RWPE2 (cell line): ENCODE measurements around the gene SETD2.

Experiments used
- ATAC-seq: fragments of 200-7000 bp; cut with Tn5 transposase; 3 replicates; pipeline ENCODE4 v1.9.1; 2021; ENCODE audit warnings: low read depth
- DNase-seq: peaks from one replicate; pipeline ENCODE4 v3.0.0-alpha.2; 2020; ENCODE audit warnings: low spot score
- H3K27ac ChIP-seq: fragments of 450-650 bp; 2 replicates; pipeline ENCODE4 v1.5.1; 2017; ENCODE audit warnings: mild to moderate bottlenecking; ENCODE audit not compliant: poor library complexity, severe bottlenecking
- H3K27me3 ChIP-seq: fragments of 250-450 bp; sonication (Bioruptor Pico); 2 replicates; pipeline ENCODE4 v1.5.1; 2021; ENCODE audit warnings: mild to moderate bottlenecking, moderate library complexity; ENCODE audit not compliant: insufficient read depth, poor library complexity, severe bottlenecking
- H3K36me3 ChIP-seq: fragments of 250-450 bp; sonication (Bioruptor Pico); 2 replicates; pipeline ENCODE4 v1.5.1; 2020; ENCODE audit warnings: low read depth, mild to moderate bottlenecking, moderate library complexity
- H3K4me1 ChIP-seq: fragments of 250-450 bp; sonication (Bioruptor Pico); 2 replicates; pipeline ENCODE4 v1.5.1; 2021; ENCODE audit warnings: mild to moderate bottlenecking, moderate library complexity; ENCODE audit not compliant: insufficient read depth, poor library complexity, severe bottlenecking
- H3K4me3 ChIP-seq: fragments of 250-450 bp; sonication (Bioruptor Pico); 2 replicates; pipeline ENCODE4 v1.5.1; 2021; ENCODE audit warnings: mild to moderate bottlenecking, moderate library complexity; ENCODE audit not compliant: severe bottlenecking
- H3K9me3 ChIP-seq: fragments of 250-450 bp; sonication (Bioruptor Pico); 2 replicates; pipeline ENCODE4 v1.5.1; 2021; ENCODE audit warnings: mild to moderate bottlenecking, moderate library complexity; ENCODE audit not compliant: severe bottlenecking
- CTCF ChIP-seq: fragments of 450-650 bp; IDR thresholded peaks from one replicate; pipeline ENCODE4 v1.5.1; 2017; ENCODE audit warnings: mild to moderate bottlenecking, moderate library complexity; ENCODE audit not compliant: poor library complexity, severe bottlenecking

Gene SETD2

DNA sequence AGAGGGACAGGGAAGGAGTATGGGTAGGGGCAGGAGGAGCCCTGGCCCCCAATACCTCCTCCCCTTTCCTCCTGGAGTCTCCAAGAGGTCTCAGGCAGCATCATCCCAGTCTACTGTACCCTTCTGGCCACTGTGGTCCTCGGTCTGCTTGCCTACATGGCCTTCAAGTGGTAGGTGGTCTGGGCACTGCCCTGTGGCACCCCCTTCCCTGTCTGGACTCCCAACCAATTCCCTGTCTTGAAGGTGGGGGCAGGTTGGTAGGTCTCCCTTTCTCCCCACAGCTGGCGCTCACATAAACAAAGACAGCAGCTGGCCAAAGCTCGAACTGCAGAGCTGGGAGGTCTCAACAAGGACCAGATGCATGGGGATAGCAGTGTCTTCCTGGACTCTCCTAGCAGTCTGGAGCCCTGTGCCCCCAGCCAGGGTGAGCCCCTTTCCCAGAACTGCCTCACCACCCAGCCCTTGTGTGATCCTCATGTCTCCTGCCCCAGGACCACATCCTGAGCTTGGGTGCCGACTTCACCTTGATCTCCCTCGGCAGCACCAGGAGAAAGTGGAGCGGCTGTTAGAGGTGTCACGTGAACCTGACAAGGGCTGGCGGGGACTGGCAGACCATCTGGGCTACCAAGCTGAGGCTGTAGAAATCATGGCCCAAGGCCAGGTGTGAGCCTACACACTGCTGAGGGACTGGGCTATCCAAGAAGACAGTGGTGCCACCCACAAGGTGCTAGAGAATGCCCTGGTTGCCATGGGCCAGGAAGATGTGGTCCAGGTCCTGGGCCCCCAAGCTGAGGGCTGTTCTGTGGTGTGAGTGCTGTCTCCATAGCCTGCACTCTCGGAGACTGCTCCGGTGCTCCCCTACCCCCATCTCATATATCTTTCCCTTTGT is 151.3 kb downstream of the SETD2 start:
- Histone ChIP-seq H3K4me3 (no peak overlapping the region), H3K27me3 (no peaks in the 10 kb centered on the region), H3K9me3 (no peaks in the 10 kb centered on the region), H3K4me1 (peaks cover 9% of the 10 kb centered on the region), H3K36me3 (peaks cover 26% of the 10 kb centered on the region), H3K27ac (no peak overlapping the region)
- DNase-seq (no peak), ATAC-seq (no peak)
- TF ChIP-seq CTCF, result no peak

DNA sequence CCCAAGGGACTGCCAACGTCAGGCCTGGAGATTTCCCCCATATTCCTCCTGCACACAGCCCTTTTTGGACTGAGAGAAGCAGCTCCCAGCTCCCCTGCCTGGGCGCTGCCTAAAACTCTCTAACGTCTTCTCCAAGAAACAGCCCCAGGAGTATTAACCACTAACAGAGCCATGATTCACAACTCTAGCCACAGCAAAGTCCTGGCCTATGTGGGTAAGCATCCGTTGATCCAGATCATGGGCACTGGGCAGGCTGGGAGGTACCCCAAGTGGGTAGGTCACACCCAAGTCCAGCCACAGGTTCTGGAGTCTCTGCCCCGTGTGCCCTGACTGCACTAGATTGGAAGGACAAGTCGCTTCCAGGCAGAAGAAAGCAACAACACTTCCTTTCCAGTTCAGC is 152.5 kb downstream of the SETD2 start:
- Histone ChIP-seq H3K9me3 (no peaks in the 10 kb centered on the region), H3K27ac (no peak overlapping the region), H3K4me1 (no peaks in the 10 kb centered on the region), H3K4me3 (no peak overlapping the region), H3K27me3 (no peaks in the 10 kb centered on the region), H3K36me3 (peaks cover 24% of the 10 kb centered on the region)
- DNase-seq, result no peak
- TF ChIP-seq CTCF, result no peak
- ATAC-seq, result no peak

DNA sequence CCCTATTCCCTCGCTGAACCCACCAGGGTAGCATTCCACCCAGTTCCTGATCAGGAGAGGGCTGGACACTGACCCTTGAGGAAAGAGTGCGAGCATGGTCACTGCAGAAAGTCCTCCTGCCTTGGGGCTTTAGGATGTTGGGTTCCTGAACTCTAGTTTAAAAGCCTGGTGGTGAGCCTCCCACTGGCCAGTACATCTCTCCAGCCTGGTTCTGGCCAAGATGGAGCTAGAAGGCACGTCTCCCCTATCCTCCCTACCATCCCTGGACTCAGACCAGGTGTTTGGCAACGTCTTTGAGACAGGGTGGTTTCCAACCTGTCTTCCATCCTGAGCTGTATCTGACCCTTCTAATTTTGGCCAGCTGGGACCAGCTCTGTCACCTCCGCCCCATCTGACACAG is 153.0 kb downstream of the SETD2 start:
- Histone ChIP-seq H3K4me1 (no peaks in the 10 kb centered on the region), H3K36me3 (peaks cover 25% of the 10 kb centered on the region), H3K27me3 (no peaks in the 10 kb centered on the region), H3K9me3 (no peaks in the 10 kb centered on the region), H3K27ac (no peak overlapping the region), H3K4me3 (no peak overlapping the region)
- DNase-seq (no peak), ATAC-seq (no peak)
- no peak for TF ChIP-seq CTCF

GRCh38 chr3:47010111-47010712 is 153.7 kb downstream of the SETD2 start:
- Histone ChIP-seq H3K36me3 (peaks cover 31% of the 10 kb centered on the region), H3K9me3 (no peaks in the 10 kb centered on the region), H3K27ac (no peak overlapping the region), H3K4me3 (no peak overlapping the region), H3K4me1 (no peaks in the 10 kb centered on the region), H3K27me3 (no peaks in the 10 kb centered on the region)
- DNase-seq (peak; percentile 52), ATAC-seq (no peak)
- no peak for TF ChIP-seq CTCF
